KOPT-K1 (cell line): ENCODE data around the gene HAPSTR1.

Experiments
- H3K27ac ChIP-seq: fragments of 200-600 bp; sonication (generic); 2 replicates; pipeline ENCODE4 v1.5.1; 2016; ENCODE audit warnings: antibody characterized with exemption, mild to moderate bottlenecking, low read depth, low read length; ENCODE audit not compliant: poor library complexity, severe bottlenecking
- H3K36me3 ChIP-seq: fragments of 200-600 bp; sonication (generic); 2 replicates; pipeline ENCODE4 v1.5.1; 2017; ENCODE audit warnings: antibody characterized with exemption, mild to moderate bottlenecking, low read length, moderate library complexity; ENCODE audit not compliant: insufficient read depth
- H3K9me3 ChIP-seq: fragments of 200-600 bp; sonication (generic); 2 replicates; pipeline ENCODE4 v1.5.1; 2017; ENCODE audit warnings: antibody characterized with exemption, low read length, mild to moderate bottlenecking; ENCODE audit not compliant: insufficient read depth, poor library complexity, severe bottlenecking

The HAPSTR1 gene

GRCh38 chr16:9098377-9099090 lies 7.1 kb downstream of the HAPSTR1 start:
- peaks cover 100% of the 10 kb centered on the region for H3K36me3 ChIP-seq
- no peak overlapping the region for H3K27ac ChIP-seq

GRCh38 chr16:9099131-9099625 lies 7.7 kb downstream of the HAPSTR1 start:
- Histone ChIP-seq H3K27ac (no peak overlapping the region), H3K36me3 (peaks cover 100% of the 10 kb centered on the region), H3K9me3 (no peaks in the 10 kb centered on the region)

More at GRCh38 chr16:9098377-9099090, 7.1 kb downstream of the HAPSTR1 start:
- no peaks in the 10 kb centered on the region for H3K9me3 ChIP-seq

GRCh38 chr16:9102379-9102778 lies 10.9 kb downstream of the HAPSTR1 start:
- H3K27ac ChIP-seq: no peak overlapping the region
- no peaks in the 10 kb centered on the region for H3K9me3 ChIP-seq
- peaks cover 100% of the 10 kb centered on the region for H3K36me3 ChIP-seq

- Histone ChIP-seq H3K27ac (no peak overlapping the region), H3K9me3 (no peaks in the 10 kb centered on the region), H3K36me3 (peaks cover 100% of the 10 kb centered on the region)
Observed at GRCh38 chr16:9102943-9103342, 11.5 kb downstream of the HAPSTR1 start.

- Histone ChIP-seq H3K36me3 (peaks cover 100% of the 10 kb centered on the region), H3K9me3 (no peaks in the 10 kb centered on the region), H3K27ac (no peak overlapping the region)
Observed at GRCh38 chr16:9103546-9103945, 12.1 kb downstream of the HAPSTR1 start.

GRCh38 chr16:9105189-9105588 lies 13.7 kb downstream of the HAPSTR1 start:
- no peaks in the 10 kb centered on the region for H3K9me3 ChIP-seq
- H3K27ac ChIP-seq: no peak overlapping the region
- H3K36me3 ChIP-seq: peaks cover 100% of the 10 kb centered on the region

GRCh38 chr16:9107025-9107970 lies 15.9 kb downstream of the HAPSTR1 start:
- Histone ChIP-seq H3K36me3 (peaks cover 100% of the 10 kb centered on the region), H3K9me3 (no peaks in the 10 kb centered on the region), H3K27ac (no peak overlapping the region)

GRCh38 chr16:9109255-9109654 lies 17.8 kb downstream of the HAPSTR1 start:
- no peaks in the 10 kb centered on the region for H3K9me3 ChIP-seq
- no peak overlapping the region for H3K27ac ChIP-seq
- H3K36me3 ChIP-seq: peaks cover 100% of the 10 kb centered on the region

- no peaks in the 10 kb centered on the region for H3K9me3 ChIP-seq
- no peak overlapping the region for H3K27ac ChIP-seq
- peaks cover 100% of the 10 kb centered on the region for H3K36me3 ChIP-seq
Observed at GRCh38 chr16:9112166-9112843, 20.9 kb downstream of the HAPSTR1 start.

- Histone ChIP-seq H3K27ac (no peak overlapping the region), H3K9me3 (no peaks in the 10 kb centered on the region), H3K36me3 (peaks cover 100% of the 10 kb centered on the region)
Observed at GRCh38 chr16:9112844-9113186, 21.4 kb downstream of the HAPSTR1 start.

- Histone ChIP-seq H3K27ac (no peak overlapping the region), H3K9me3 (no peaks in the 10 kb centered on the region), H3K36me3 (peaks cover 100% of the 10 kb centered on the region)
Observed at GRCh38 chr16:9113707-9114106, 22.3 kb downstream of the HAPSTR1 start.

- Histone ChIP-seq H3K9me3 (no peaks in the 10 kb centered on the region), H3K36me3 (peaks cover 100% of the 10 kb centered on the region), H3K27ac (no peak overlapping the region)
Observed at GRCh38 chr16:9114112-9114511, 22.7 kb downstream of the HAPSTR1 start.

- Histone ChIP-seq H3K27ac (no peak overlapping the region), H3K36me3 (peaks cover 100% of the 10 kb centered on the region), H3K9me3 (no peaks in the 10 kb centered on the region)
Observed at GRCh38 chr16:9114842-9115241, 23.4 kb downstream of the HAPSTR1 start.

- Histone ChIP-seq H3K27ac (no peak overlapping the region), H3K36me3 (peaks cover 100% of the 10 kb centered on the region), H3K9me3 (no peaks in the 10 kb centered on the region)
Observed at GRCh38 chr16:9115277-9115676, 23.8 kb downstream of the HAPSTR1 start.

GRCh38 chr16:9116141-9116540 lies 24.7 kb downstream of the HAPSTR1 start:
- Histone ChIP-seq H3K36me3 (peaks cover 100% of the 10 kb centered on the region), H3K27ac (no peak overlapping the region), H3K9me3 (no peaks in the 10 kb centered on the region)
